Brain pericyte (primary cell): Measurements from ENCODE around the gene IFNLR1.

Source experiments
- DNase-seq: peaks from one replicate; pipeline ENCODE4 v3.0.0-alpha.2; 2012; ENCODE audit warnings: low read depth, low spot score

Gene IFNLR1

DNA sequence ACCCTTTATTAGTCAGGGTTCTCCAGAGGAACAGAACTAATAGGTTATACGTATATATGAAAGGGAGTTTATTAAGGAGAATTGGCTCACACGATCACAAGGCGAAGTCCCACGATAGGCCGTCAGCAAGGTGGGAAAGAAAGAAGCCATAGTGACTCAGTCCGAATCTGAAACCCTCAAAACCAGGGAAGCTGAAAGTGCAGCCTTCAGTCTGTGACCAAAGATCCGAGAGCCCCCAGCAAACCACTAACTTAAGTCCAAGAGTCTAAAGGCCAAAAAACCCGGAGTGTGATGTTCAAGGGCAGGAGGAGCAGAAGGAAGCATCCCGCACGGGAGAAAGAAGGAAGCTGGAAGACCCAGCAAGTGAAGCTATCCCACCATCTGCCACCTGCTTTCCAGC lies 9.9 kb downstream of the IFNLR1 start:
- DNase-seq: no peak

GRCh38 chr1:24175033-24175755 lies 11.9 kb downstream of the IFNLR1 start:
- DNase-seq: no peak

DNA sequence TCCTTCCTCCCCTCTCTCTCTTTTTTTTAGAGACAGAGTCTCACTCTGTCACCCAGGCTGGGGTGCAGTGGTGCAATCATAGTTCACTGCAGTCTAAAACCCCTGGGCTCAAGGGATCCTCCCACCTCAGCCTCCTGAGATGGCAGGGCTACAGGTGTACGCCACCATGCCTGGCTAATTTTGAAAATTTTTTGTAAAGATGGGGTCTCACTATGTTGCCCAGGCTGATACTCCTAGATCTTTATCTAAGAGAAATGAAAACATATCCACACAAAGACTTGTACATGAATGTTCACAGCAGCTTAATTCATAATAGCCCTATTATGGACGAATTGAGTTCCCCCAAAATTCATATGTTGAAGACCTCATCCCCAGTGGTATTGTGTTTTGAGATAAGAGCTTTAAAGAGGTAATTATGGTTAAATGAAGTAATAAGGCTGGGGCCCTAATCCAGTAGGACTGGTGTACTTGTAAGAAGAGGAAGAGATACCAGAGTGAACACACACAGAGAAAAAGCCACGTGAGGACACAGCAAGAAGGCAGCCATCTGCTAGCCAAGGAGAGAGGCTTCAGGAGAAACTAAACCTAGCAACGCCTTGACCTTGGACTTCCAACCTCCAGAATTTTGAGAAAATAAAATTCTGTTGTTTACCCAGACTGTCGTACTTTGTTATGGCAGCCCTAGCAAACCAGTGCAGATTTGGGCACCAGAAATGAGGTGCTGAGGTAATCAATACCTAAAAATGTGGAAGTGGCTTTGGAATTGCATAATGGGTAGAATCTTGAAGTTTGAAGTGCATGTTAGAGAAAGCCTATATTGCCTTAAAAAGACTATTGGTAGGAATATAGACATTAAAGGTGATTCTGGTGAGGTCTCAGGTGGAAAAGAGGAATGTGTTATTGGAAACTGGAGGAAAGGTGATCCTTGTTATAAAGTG lies 13.2 kb downstream of the IFNLR1 start:
- DNase-seq: no peak

- DNase-seq: no peak
Observed at GRCh38 chr1:24172598-24172997, 14.5 kb downstream of the IFNLR1 start.

GRCh38 chr1:24169286-24169685 lies 17.8 kb downstream of the IFNLR1 start:
- no peak for DNase-seq

DNA sequence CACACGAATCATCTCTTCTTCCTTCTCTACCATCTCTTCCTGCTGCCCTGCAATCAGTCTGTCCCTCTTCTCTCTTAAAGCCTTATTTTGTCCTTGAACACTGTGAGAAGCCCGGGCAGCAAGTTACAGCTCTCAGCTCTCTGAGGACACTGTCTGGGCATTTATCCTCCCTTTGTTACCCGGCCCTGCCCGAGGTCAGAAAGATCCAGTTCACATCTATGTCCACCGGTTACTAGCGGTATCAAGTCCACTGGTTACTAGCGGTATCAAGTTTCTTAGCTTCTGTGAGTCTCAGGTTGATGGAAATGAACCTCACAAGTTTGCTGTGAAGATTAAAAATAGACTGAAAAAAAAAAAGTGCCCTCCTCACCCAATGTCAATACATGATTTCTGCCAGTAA lies 18.8 kb downstream of the IFNLR1 start:
- no peak for DNase-seq

- DNase-seq: no peak
Observed at GRCh38 chr1:24167008-24167407, 20.1 kb downstream of the IFNLR1 start.

- DNase-seq: no peak
Observed at GRCh38 chr1:24165500-24165899, 21.6 kb downstream of the IFNLR1 start.

DNA sequence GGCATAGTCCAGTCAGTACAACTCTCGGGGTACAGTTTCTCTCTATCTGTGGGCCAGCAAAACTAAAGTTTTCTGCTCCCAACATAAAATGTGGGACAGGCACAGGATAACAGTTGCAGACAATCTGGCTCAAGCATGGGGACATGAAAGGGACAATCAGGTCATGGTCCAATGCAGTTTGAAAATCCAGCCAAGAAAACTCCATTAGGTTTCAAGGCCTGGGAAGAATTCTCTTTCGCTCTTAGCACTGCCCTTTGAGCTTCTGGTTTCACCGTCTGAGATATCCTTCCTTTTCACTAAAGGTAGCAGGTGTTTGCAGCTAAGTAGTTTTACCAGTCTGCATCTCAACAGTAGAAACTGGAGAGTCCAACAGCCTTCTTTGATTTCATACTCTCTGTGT lies 23.1 kb downstream of the IFNLR1 start:
- DNase-seq: no peak

GRCh38 chr1:24162201-24162600 lies 24.9 kb downstream of the IFNLR1 start:
- DNase-seq: no peak

DNA sequence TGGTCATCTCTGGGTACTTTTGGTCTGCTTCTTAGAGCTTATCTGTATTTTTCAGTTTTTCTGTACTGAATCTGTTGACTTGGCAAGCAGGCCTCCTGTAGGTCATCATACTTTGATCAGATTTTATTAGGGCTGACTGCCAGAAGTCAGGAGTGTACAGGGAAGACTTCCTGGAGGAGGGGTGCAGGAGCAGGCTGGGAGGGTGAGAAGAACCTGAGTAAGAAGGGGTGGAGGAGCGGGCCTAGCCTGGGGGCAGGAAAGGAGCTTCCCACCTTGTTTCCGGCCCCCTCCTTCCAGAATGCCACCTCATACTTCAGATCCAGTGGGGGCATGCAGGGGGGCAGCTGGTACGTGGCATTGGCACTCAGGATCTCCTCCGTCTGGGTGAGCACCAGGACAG lies 25.8 kb downstream of the IFNLR1 start:
- DNase-seq: no peak

DNA sequence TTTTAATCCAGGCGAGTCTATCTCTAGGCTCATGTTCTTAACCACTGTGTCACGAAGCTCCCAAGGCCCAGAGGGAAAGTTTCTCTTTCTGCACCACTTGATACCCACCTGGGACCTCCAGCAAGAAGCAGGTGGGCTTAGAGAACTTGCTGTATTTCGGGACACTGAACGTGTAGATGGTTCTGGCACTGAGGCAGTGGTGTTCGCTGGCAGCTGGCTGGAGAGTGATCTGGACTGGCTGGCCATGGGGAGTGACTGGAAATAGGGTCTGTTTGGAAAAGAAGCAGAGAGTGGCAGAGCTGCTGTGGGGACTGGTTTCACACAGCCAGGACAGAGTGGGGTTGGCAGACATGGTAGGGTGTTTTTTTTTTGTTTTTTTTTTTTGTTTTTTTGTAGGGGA lies 27.7 kb downstream of the IFNLR1 start:
- no peak for DNase-seq

- DNase-seq: no peak
Observed at GRCh38 chr1:24157918-24158481, 29.1 kb downstream of the IFNLR1 start.

DNA sequence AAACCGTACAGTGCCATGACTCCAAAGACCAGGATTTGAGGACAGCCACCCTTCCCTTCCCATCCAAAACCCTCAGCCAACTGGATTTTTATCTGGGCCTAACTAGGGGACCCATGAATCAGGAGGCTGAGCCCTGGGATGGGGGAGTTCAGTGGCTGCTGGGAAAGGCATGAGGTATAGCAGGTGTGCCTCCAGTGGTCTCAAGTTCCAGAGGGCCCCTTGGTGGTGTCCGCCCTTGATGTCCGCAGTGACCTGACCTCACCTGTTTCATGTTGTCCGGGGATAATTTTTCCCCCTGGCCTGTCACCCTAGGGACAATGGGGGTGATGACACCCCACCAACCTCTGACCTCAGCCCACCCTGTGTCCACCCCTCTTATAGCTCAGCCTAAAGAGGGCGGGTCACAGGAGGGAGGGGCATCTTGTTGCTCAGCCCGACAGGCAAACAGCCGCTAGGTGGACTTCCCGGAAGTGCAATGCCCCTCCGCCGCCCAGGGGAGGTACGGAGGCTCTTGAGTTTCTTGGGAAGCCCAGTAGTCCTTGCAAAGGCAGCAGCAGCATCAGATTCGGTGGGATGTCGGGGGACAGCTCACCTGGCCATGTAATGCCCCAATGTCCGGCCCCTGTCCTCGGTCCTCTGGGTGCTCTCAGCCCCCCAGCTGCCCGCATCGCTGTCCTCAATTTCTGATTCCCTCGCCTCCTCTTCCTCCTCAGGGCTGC lies 30.4 kb downstream of the IFNLR1 start:
- no peak for DNase-seq

DNA sequence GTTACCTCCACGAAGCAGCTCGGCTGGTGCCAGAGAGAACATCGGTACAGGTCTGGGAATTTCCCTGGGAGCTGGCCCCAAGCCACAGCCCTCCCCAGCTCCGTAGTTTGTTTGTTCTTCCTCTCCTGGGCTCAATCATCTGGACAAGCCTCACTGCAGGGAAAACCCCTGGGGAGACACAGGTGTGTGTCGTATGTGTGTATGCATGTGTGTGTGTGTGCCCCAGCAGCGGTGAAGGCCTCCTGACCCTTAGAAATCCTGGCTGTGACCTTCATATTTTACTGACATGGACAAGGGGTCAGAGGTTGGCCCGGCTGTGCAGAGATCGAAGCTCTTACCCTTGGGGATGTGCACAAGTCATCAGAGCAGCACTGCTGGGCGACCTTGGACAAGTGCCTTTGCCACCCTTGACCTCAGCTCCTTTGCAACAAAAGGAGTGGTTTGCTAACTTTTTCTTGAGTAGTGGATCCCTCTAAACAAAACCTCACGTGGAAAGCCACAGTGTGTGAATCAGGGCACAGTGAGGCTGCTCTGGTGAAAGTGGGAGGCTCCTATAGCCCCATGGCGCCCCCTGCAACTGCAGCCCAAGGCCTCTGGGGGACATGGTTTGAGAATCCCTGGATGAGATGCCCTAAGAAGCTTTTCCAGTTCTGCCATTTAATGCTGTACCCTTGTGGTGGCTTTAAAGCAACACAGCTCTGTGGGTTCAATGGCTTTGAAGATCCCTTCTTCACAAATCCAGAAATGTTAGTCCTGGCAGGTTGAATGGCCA lies 31.9 kb downstream of the IFNLR1 start:
- no peak for DNase-seq

DNA sequence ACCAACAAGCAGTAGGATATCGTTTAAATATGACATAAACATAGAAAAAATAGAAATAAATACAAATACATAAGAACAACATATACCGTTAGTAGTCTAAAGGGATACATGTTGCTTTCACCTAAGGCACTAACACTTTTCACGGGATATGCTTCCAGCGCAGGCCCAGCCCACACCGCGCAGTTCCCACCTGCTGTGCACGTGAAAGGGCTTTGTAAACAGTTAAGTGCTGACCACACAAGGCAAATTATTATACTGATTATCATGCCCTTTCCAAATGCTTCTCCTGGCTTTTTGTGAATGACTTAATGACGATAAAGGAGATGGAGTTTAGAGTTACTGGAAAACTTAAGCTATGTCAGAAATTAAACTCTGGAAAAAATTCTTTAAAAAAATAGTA lies 32.9 kb downstream of the IFNLR1 start:
- DNase-seq: no peak

- no peak for DNase-seq
Observed at GRCh38 chr1:24152631-24153494, 34.2 kb downstream of the IFNLR1 start.

DNA sequence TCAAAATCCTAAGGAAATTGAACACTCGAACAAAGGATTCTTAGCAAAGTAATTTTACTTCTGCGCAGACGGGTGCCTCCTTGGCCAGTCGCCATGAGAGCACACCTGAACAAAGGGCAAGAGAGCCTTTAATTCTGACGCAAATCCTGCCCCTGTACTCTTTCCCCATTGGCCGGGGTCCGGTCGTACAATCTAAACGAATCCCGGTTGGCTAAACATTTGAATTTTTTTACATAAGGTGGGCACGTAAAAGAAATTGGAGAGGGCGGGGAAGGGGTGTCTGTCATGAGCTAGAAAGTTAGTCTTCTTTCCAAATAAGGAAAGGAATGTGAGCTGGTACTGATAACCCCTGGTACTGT lies 35.9 kb downstream of the IFNLR1 start:
- DNase-seq: no peak

- peak; percentile 22 for DNase-seq
Observed at GRCh38 chr1:24150234-24151174, 36.6 kb downstream of the IFNLR1 start.
